ENCODE results near the gene RAD51B. TPM values are rescaled to one million over a fixed set of nuclear protein-coding genes. Genes with fewer than 3 reads are reported as not detected.

The RAD51B gene
- total and polyA plus RNA-seq, 4 donors, result 2.5 to 95.0 (median 9.6) TPM

DNA sequence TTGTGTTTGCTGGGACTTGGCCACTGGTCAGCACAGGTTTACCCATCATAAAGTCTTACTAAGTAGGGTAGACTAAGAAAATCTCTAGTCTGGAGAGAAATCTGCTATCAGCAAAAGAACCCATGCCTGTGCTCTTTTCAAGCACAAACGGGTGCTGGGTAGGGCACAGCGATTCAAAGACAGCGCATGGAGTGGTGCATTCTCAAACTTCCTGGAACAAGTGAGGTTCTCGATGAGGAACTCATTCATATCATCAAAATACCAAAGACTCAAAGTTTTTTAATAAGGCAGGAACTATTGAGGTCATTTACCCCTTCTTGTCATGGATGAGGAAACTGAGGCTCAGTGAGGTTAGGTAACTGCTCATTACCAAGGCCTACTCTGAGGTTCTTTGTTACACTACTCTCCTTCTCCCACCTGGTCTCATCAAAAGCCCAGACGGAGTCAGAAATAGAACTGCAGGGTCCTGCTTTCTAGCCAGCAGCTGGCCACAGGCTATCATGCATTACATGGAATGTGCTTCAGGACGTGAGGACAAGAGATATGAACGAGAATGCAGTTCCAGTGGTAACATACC, 583.0 kb downstream of the RAD51B start:
- DNase-seq (no peak), ATAC-seq (ENCODE audit: insufficient read depth, low FRiP score) (no peak)
- Histone ChIP-seq H3K4me1 (ENCODE audit: control insufficient read depth in 5 of 5, insufficient read depth in 5 of 5, low read length in 5 of 5) (peaks cover 11 to 39% (median 18%) of the 10 kb centered on the region in 5 donors), H3K4me3 (no peak overlapping the region), H3K27me3 (ENCODE audit: control insufficient read depth in 3 of 3, insufficient read depth in 3 of 3, low read length in 2 of 3) (no peaks in the 10 kb centered on the region), H3K9ac (ENCODE audit: insufficient read depth in 1 of 2, low read length in 2 of 2) (no peak overlapping the region), H3K36me3 (ENCODE audit: control insufficient read depth in 4 of 4, insufficient read depth in 4 of 4, low read length in 4 of 4) (no peaks in the 10 kb centered on the region), H3K9me3 (ENCODE audit: control insufficient read depth in 4 of 4, insufficient read depth in 3 of 4, low read length in 3 of 4) (no peaks in the 10 kb centered on the region), H3K27ac (ENCODE audit: low read depth in 1 of 2, low read length in 1 of 2) (no peak overlapping the region)
- no peak for TF ChIP-seq CTCF (IDR thresholded peaks at IDR 0.05; ENCODE audit: control extremely low read depth, extremely low read depth)
- 88 to 90% methylated on average over 7 of the region's 7 CpGs for WGBS, 2 donors

- Histone ChIP-seq H3K9ac (ENCODE audit: insufficient read depth in 1 of 2, low read length in 2 of 2) (no peak overlapping the region), H3K27ac (ENCODE audit: low read depth in 1 of 2, low read length in 1 of 2) (peak overlapping the region in 1 of 2 donors; percentile 18), H3K4me3 (no peak overlapping the region), H3K27me3 (ENCODE audit: control insufficient read depth in 3 of 3, insufficient read depth in 3 of 3, low read length in 2 of 3) (no peaks in the 10 kb centered on the region), H3K36me3 (ENCODE audit: control insufficient read depth in 4 of 4, insufficient read depth in 4 of 4, low read length in 4 of 4) (no peaks in the 10 kb centered on the region), H3K4me1 (ENCODE audit: control insufficient read depth in 5 of 5, insufficient read depth in 5 of 5, low read length in 5 of 5) (peaks cover 9 to 31% (median 15%) of the 10 kb centered on the region in 5 donors), H3K9me3 (ENCODE audit: control insufficient read depth in 4 of 4, insufficient read depth in 3 of 4, low read length in 3 of 4) (no peaks in the 10 kb centered on the region)
- no peak for ATAC-seq (ENCODE audit: insufficient read depth, low FRiP score)
- no peak for DNase-seq
- TF ChIP-seq CTCF (IDR thresholded peaks at IDR 0.05; ENCODE audit: control extremely low read depth, extremely low read depth), result no peak
- WGBS, 2 donors, result 68 to 91% methylated on average over 4 of the region's 4 CpGs
These were observed 583.9 kb downstream of the RAD51B start for GRCh38 chr14:68403191-68404145.

DNA sequence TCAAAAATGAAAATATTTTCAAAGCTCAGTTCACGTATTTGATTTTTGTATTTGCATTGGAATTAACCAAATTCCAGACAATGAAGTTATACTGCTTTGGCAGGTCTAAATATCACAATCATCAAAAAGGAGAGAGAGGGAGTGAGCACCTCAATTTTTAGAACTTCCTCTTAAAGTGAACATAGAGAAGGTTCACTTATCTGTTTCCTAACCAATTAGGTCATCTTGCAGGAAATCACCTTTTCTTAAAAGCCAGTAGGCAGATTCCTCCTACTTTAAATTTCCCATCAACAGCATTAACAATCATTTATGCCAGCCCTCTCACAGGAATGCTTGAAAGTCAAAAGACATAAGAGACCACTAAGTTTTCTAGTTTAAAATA, 584.6 kb downstream of the RAD51B start:
- no peaks in the 10 kb centered on the region for H3K36me3 ChIP-seq (ENCODE audit: control insufficient read depth in 4 of 4, insufficient read depth in 4 of 4, low read length in 4 of 4)
- WGBS, 2 donors, result 69 to 93% methylated on average over 1 of the region's 1 CpG
- TF ChIP-seq CTCF (IDR thresholded peaks at IDR 0.05; ENCODE audit: control extremely low read depth, extremely low read depth), result no peak
- no peak overlapping the region for H3K4me3 ChIP-seq
- no peak overlapping the region for H3K9ac ChIP-seq (ENCODE audit: insufficient read depth in 1 of 2, low read length in 2 of 2)
- DNase-seq, result no peak
- peaks cover 9 to 31% (median 15%) of the 10 kb centered on the region in 5 donors for H3K4me1 ChIP-seq (ENCODE audit: control insufficient read depth in 5 of 5, insufficient read depth in 5 of 5, low read length in 5 of 5)
- ATAC-seq (ENCODE audit: insufficient read depth, low FRiP score), result no peak
- no peak overlapping the region for H3K27ac ChIP-seq (ENCODE audit: low read depth in 1 of 2, low read length in 1 of 2)
- H3K9me3 ChIP-seq (ENCODE audit: control insufficient read depth in 4 of 4, insufficient read depth in 3 of 4, low read length in 3 of 4), result no peaks in the 10 kb centered on the region
- H3K27me3 ChIP-seq (ENCODE audit: control insufficient read depth in 3 of 3, insufficient read depth in 3 of 3, low read length in 2 of 3), result no peaks in the 10 kb centered on the region
